ENCODE results near the gene TMX2.
"Not testable (repeated sequence)": the region's sequence is repeated elsewhere in the genome, so short reads cannot be mapped to it uniquely, and the experiment has no call there.

Gene TMX2

DNA sequence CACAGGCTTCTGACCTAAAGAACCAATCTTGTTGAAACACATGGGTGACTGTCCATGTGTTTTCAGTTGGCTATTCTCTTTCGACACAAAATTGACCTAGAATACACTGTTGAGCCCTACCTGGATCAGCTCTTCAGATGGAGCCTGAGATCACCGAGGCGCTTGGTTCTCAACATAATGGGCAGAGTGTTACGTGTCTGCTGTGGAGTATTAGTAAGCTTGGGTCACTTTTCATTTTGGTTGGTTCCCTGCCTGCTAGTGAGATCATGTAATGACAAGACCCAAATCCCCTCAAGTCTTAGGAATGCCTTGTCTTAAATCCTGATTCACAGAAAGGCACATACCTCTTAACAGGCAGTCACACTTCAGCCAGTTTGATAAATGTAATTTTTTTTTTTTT is 9.1 kb upstream of the TMX2 start:
- no peak for ATAC-seq

DNA sequence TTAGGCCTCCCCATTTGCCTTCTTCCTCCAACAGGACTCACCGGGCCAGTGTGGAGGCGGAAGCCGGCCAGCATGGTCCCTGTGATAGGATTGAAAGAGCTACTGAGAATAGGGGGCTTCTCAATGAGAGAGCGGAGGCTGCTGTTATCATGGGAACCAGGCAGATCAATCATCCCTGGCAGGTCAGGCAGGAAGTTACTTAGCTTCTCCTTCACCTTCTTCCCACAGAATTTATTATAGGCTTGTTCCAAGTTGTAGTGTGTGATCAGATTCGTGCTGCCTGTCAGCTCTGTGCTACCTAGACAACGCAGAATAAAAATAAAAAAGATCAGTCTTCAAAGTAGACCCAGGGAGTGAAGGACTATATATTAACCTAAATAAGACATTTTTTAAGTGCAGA is 7.5 kb upstream of the TMX2 start:
- no peak for TF ChIP-seq ZC3H10 (CRISPR knock-in tag; IDR thresholded peaks at IDR 0.05)
- TF ChIP-seq, protein P1, sequence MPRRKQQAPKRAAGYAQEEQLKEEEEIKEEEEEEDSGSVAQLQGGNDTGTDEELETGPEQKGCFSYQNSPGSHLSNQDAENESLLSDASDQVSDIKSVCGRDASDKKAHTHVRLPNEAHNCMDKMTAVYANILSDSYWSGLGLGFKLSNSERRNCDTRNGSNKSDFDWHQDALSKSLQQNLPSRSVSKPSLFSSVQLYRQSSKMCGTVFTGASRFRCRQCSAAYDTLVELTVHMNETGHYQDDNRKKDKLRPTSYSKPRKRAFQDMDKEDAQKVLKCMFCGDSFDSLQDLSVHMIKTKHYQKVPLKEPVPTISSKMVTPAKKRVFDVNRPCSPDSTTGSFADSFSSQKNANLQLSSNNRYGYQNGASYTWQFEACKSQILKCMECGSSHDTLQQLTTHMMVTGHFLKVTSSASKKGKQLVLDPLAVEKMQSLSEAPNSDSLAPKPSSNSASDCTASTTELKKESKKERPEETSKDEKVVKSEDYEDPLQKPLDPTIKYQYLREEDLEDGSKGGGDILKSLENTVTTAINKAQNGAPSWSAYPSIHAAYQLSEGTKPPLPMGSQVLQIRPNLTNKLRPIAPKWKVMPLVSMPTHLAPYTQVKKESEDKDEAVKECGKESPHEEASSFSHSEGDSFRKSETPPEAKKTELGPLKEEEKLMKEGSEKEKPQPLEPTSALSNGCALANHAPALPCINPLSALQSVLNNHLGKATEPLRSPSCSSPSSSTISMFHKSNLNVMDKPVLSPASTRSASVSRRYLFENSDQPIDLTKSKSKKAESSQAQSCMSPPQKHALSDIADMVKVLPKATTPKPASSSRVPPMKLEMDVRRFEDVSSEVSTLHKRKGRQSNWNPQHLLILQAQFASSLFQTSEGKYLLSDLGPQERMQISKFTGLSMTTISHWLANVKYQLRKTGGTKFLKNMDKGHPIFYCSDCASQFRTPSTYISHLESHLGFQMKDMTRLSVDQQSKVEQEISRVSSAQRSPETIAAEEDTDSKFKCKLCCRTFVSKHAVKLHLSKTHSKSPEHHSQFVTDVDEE (CRISPR knock-in tag; IDR thresholded peaks at IDR 0.05) = no peak
- TF ChIP-seq GLIS3 (CRISPR knock-in tag; IDR thresholded peaks at IDR 0.05) = no peak
- no peak for TF ChIP-seq TCF4 (CRISPR knock-in tag; IDR thresholded peaks at IDR 0.05; ENCODE audit: borderline replicate concordance)
- TF ChIP-seq OSR1 (CRISPR knock-in tag; IDR thresholded peaks at IDR 0.05) = no peak
- TF ChIP-seq ZNF565 (CRISPR knock-in tag; conservative IDR thresholded peaks at IDR 0.05; ENCODE audit: low read depth) = no peak
- no peak for TF ChIP-seq ISL1 (CRISPR knock-in tag; IDR thresholded peaks at IDR 0.05)
- TF ChIP-seq ZNF70 (CRISPR knock-in tag; IDR thresholded peaks at IDR 0.05) = no peak
- no peak for TF ChIP-seq CSDC2 (CRISPR knock-in tag; IDR thresholded peaks at IDR 0.05)
- TF ChIP-seq RARB (CRISPR knock-in tag; IDR thresholded peaks at IDR 0.05) = no peak
- no peak for ATAC-seq

More for the DNA sequence above, 9.1 kb upstream of the TMX2 start:
- no peak for TF ChIP-seq CREB5 (CRISPR knock-in tag; IDR thresholded peaks at IDR 0.05; ENCODE audit: low read depth)
- no peak for TF ChIP-seq TOX (CRISPR knock-in tag; IDR thresholded peaks at IDR 0.05; ENCODE audit: borderline replicate concordance)

DNA sequence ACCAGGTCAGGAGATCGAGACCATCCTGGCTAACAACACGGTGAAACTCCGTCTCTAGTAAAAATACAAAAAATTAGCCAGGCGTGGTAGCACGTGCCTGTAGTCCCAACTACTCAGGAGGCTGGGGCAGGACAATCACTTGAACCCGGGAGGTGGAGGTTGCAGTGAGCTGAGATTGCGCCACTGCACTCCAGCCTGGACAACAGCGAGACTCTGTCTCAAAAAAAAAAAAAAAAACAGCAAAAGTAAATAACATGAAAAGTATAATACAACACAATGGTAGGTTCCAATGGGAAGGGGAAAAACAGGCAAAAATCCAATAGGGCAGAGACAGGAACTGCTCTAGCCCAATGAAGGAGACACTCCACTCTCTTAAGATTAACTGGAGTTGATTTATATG is 7.0 kb upstream of the TMX2 start:
- not testable (repeated sequence) for ATAC-seq

DNA sequence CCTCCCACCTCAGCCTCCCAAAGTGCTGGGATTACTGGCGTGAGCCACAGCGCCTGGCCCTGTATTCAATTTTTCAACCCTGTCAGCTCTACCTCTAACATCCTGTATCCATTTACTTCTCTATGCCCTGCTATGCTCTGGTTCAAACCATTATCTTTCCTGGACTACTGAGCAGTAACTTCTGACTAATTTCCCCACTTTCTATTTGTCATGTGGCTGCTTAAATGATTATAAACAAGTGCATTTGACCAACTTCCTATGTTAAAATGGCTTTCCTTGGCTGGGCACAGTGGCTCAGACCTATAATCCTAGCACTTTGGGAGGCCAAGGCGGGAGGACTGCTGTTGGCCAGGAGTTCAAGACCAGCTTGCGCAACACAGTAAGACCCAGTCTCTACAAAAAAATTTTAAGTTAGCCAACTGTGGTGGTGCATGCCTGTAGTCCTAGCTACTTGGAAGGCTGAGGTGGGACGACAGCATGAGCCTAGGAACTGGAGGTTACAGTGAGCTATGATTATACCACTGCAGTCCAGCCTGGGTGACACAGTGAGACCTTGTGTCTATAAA is 2.5 kb upstream of the TMX2 start:
- no peak for ATAC-seq
- no peak for TF ChIP-seq TOX (CRISPR knock-in tag; IDR thresholded peaks at IDR 0.05; ENCODE audit: borderline replicate concordance)
- no peak for TF ChIP-seq ZNF70 (CRISPR knock-in tag; IDR thresholded peaks at IDR 0.05)
- TF ChIP-seq ZFP3 (CRISPR knock-in tag; IDR thresholded peaks at IDR 0.05) = no peak

DNA sequence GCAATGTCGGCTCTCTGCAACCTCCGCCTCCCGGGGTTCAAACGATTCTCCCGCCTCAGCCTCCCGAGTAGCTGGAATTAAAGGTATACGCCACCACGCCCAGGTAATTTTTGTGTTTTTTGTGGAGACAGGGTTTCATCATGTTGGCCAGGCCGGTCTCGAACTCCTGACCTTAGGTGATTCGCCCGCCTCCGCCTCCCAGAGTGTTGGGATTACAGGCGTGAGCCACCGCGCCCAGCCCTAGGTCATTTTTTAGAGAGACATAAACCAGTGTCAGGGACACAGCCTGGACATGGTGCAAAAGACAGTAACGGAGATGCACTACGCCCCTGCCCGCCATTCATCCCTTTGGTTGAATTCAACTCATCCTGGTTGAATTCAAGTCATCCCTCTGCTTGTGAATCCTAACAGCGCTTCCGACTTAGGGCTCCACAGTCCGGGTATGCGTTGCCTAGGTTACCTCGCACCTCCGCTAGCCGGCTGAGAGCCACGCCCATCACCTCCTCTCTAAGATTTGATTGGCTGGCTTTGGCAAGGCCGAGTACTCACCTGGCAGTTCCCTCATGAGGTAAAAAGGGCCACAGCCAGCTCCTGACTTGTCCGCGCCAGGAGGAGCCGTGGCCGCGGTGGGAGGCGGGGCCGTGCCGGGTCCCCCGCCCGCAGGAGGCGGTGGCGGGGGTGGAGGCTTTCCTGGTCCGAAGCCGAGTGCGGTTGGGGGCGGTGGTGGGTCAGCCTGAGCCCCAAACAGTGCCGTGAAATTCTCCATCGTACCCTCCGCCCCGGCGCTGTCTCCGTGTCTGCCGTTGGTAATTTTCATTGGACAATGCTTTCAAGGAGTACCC is 758 bp upstream of the TMX2 start, which contains the start of gene MED19:
Gene MED19, minus strand, starts transcription at position 802 of the 842 bp plus-strand sequence. Its CDS starts 36 bp downstream, at position 766.
- TF ChIP-seq TOX (CRISPR knock-in tag; IDR thresholded peaks at IDR 0.05; ENCODE audit: borderline replicate concordance) (no peak), OSR1 (CRISPR knock-in tag; IDR thresholded peaks at IDR 0.05) (no peak), CSDC2 (CRISPR knock-in tag; IDR thresholded peaks at IDR 0.05) (no peak), ZC3H10 (CRISPR knock-in tag; IDR thresholded peaks at IDR 0.05) (no peak), RARB (CRISPR knock-in tag; IDR thresholded peaks at IDR 0.05) (no peak), ESRRG (CRISPR knock-in tag; IDR thresholded peaks at IDR 0.05) (no peak), CREB5 (CRISPR knock-in tag; IDR thresholded peaks at IDR 0.05; ENCODE audit: low read depth) (no peak), ZNF8 (CRISPR knock-in tag; IDR thresholded peaks at IDR 0.05) (no peak), ZFP30 (CRISPR knock-in tag; IDR thresholded peaks at IDR 0.05) (no peak), BACH2 (CRISPR knock-in tag; IDR thresholded peaks at IDR 0.05; ENCODE audit: borderline replicate concordance) (no peak), PPARA (CRISPR knock-in tag; IDR thresholded peaks at IDR 0.05; ENCODE audit: borderline replicate concordance) (no peak), SNAI2 (CRISPR knock-in tag; IDR thresholded peaks at IDR 0.05) (no peak)
- TF ChIP-seq, protein P2, sequence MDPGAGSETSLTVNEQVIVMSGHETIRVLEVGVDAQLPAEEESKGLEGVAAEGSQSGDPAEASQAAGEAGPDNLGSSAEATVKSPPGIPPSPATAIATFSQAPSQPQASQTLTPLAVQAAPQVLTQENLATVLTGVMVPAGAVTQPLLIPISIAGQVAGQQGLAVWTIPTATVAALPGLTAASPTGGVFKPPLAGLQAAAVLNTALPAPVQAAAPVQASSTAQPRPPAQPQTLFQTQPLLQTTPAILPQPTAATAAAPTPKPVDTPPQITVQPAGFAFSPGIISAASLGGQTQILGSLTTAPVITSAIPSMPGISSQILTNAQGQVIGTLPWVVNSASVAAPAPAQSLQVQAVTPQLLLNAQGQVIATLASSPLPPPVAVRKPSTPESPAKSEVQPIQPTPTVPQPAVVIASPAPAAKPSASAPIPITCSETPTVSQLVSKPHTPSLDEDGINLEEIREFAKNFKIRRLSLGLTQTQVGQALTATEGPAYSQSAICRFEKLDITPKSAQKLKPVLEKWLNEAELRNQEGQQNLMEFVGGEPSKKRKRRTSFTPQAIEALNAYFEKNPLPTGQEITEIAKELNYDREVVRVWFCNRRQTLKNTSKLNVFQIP (CRISPR knock-in tag; IDR thresholded peaks at IDR 0.05; ENCODE audit: borderline replicate concordance, low read depth) = no peak
- peak; percentile 70 for ATAC-seq
